GM12872 (cell line): ENCODE data around the gene GNB2.

Experiments used
- TF ChIP-seq, protein P1 (sequence below): IDR thresholded peaks from 3 replicates; pipeline ENCODE4 v1.5.1; 2011; ENCODE audit warnings: low read depth, mild to moderate bottlenecking, low read length, moderate library complexity; ENCODE audit not compliant: insufficient read depth

The GNB2 gene

DNA sequence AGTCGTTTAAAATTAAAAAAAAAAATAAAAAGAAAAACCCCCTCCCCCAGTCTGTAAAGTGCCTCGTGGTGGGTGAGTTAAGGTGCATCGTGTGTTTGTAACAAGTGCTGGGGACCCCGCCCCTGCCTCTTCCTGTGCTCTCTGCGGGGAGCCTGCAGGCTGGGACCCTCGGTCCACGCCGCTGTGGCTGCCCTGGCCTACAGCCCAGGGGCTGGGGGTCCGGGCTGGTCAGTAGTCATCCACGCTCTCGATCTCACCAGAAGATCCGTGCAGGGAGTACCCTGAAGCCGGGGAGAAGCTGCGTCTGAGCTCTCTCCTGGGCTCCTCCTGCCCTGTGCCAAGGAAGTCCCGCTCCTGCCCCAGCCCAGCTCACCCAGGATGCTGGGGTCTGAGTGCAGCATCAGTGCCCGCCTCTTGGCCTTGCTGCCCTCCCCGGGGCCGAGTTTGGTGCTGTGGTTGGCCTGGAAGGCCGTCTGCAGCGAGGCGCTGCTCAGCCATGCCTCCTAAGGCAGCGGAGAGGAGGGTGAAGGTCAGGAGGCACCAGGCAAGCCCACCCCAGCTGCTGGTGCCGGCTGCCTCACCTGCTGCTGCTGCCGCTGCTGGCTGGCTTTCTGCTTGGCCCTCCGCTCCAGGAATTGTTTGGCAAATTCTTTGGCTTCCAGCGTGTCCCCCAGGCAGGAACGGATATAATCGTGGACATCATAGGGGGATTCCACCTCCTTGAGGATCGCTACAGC lies 8.1 kb downstream of the GNB2 start:
- TF ChIP-seq, protein P1, sequence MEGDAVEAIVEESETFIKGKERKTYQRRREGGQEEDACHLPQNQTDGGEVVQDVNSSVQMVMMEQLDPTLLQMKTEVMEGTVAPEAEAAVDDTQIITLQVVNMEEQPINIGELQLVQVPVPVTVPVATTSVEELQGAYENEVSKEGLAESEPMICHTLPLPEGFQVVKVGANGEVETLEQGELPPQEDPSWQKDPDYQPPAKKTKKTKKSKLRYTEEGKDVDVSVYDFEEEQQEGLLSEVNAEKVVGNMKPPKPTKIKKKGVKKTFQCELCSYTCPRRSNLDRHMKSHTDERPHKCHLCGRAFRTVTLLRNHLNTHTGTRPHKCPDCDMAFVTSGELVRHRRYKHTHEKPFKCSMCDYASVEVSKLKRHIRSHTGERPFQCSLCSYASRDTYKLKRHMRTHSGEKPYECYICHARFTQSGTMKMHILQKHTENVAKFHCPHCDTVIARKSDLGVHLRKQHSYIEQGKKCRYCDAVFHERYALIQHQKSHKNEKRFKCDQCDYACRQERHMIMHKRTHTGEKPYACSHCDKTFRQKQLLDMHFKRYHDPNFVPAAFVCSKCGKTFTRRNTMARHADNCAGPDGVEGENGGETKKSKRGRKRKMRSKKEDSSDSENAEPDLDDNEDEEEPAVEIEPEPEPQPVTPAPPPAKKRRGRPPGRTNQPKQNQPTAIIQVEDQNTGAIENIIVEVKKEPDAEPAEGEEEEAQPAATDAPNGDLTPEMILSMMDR, result no peak

DNA sequence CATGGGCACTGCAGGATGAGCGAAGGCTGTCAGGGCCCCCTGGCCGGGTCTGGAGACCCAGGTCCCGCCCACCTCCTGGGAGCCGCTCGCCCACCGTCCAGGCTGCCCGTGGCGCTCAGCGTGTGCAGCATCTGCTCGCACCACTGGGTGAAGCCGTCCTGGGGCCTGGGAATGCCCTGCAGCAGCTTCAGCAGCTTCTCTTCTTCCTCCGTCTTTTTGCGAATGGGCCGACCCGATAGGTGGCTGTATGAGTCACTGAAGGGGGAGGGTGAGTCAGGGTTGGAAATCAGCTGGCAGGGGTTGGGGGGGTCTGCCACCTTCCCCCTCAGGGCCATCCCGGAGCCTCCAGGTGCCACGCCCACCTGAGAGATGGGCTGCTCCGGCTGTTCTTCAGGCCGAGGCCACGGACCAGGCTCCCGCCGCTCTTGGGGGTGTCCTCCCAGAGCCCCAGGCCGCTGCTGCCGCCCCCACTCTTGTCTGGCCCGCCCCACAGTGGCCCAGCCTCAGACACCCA lies 8.7 kb downstream of the GNB2 start:
- TF ChIP-seq, protein P1, result no peak

DNA sequence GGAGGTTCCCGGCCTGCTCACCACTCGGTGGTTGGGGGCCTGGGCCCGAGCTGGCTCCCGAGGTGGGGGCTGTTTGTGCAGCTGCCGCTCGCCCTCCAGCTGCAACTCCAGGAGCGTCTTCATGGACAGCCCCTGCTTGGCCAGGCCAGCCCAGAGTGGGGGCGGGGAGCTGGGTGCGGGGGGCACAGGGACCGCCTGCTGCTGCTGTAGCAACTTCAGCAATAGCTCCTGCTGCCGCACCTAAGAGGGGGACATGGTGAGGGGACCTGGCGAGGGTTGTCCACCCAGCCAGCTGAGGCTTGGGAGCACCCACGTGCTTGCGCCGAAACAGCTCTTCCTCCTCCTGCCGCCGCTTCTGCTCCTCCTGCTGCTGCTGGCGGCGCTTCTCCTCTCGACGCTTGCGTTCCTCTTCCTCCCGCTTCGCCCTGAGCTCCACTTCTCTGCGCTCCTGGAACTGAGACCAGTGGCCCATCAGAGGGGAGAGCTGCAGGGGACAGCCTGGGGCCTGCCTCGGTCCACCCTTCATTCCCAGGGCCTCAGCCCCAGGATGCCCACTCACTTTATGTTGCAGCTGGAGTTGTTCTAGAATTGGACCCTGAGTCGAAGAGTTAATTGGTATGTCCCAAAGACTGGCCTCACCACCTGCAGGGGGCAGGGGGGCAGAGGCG lies 9.6 kb downstream of the GNB2 start:
- TF ChIP-seq, protein P1, result no peak

DNA sequence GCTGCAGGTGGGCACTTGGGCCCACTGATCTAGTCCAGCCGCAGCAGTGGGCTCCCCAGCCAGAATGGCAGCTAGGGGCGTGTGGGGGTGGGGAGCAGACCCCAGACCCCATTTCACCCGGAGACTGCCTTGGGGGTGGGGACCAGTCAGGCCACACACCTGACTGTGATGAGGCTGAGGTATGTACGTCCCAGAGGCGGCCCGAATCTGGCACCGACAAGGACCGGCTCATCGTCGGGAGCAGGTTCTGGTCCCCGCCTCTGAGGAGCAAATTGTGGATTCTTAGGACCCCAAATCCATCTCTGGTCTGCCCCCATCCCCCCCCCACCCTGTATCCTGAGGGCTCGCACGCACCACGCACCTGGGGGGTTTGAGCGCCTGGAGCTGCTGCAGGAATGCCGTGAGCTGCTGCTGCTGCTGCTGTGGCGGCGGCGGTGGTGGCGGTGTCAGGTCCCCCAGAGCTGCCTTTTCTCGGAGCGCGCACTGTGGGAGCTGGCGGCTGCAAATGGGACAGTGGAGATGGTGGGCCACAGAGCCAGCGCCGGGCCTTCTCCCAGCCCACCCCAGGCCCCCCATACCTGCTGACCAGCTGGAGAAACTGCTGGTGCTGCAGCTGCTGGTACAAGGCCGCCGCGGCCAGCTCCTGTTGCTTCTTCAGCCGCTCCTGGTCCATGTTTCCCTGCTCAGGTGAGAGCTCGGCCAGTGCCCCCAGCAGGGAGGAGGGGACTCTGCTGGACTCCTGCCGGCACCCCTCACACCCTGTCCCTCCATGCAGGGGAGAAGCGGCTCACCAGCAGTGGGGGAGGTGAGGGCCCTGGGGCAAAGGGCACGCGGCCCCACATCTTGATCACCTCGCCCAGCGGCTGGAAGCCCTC lies 10.4 kb downstream of the GNB2 start:
- TF ChIP-seq, protein P1, result no peak

DNA sequence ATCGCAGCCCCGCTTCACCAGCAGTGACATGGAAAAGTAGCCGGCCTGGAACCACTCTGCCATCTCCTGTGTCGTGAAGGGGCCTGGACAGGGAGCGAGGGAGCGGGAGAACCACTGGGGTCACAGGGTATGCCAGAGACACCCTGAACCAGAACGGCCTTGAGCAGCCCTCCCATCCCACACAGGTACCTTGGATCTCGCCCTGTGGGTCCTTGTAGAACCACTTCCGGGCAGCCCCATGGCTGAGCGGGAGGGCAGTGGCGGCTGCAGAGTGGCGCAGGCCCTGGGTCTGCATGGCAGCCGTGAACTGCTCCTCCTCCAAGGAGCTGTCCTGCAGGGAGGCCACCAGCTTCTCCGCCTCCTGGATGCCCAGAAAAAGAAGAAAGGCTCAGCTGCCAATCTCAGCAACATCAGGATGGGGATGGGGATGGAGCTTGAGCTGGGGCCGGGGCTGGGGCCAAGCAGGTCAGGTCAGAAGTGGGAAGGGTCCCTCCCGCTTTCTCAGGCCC lies 11.0 kb downstream of the GNB2 start:
- TF ChIP-seq, protein P1, result no peak

DNA sequence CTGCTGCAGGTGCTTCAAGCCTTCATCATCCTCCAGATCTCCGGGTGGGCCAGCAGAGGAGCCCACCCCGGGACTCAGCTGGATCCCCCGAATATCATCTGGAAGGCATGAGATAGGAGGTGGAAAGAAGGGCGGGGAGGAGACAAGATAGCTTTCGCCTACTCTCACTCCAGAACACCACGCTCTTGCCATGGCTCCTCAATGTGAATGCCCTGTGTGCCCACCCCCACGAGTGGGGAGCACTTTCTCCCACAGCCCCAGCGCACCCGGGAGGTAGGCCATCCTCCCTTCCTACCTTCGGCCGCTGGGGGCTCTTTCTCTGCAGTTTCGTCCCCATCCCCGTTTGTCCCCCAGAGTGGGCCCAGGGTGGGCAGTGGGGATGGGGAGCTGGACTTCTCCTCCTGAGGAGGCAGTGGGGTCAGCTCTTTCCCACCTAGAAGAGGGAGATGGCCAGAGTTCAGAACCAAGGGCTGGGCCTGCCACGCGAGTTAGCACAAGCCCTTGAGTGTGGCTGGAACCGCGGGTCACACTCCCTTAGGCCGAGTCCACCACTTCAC lies 11.6 kb downstream of the GNB2 start:
- TF ChIP-seq, protein P1, result no peak
